ENCODE data around the gene NAGPA.

GRCh38 chr16:4981473-4981872 lies 52.3 kb downstream of the NAGPA start:
- TF ChIP-seq ZNF24 (IDR thresholded peaks at IDR 0.05) (no peak), CBFB (CRISPR knock-in tag; IDR thresholded peaks at IDR 0.05) (no peak), CHD2 (IDR thresholded peaks at IDR 0.05; ENCODE audit: low read depth, low read length) (no peak), JUNB (CRISPR knock-in tag; IDR thresholded peaks at IDR 0.05; ENCODE audit: borderline replicate concordance) (no peak), NBN (conservative IDR thresholded peaks at IDR 0.05) (no peak), RFX1 (IDR thresholded peaks at IDR 0.05) (no peak), CTCF (CRISPR knock-in tag; IDR thresholded peaks at IDR 0.05) (no peak)

All from HepG2 (cell line).